Motor neuron (in vitro differentiated cells): ENCODE results near the gene DISC1. TPM values are rescaled to one million over a fixed set of nuclear protein-coding genes. Genes with fewer than 3 reads are reported as not detected.
"Not testable (repeated sequence)": the region's sequence is repeated elsewhere in the genome, so short reads cannot be mapped to it uniquely, and the experiment has no call there.

Source experiments
- ATAC-seq, 8 experiments: fragments of 200-7000 bp; cut with Tn5 transposase; replicated peaks in 6 of 8; 2 replicates each; pipeline ENCODE4 v1.8.0; 2021; ENCODE audit warnings: mild to moderate bottlenecking in 8 of 8, moderate library complexity in 8 of 8
- H3K27ac ChIP-seq, 2 donors: fragments of 250-450 bp; sonication (Bioruptor Pico); 2 replicates each; pipeline ENCODE4 v1.9.0; 2021; ENCODE audit warnings: antibody characterized with exemption in 2 of 2, mild to moderate bottlenecking in 2 of 2, moderate library complexity in 1 of 2
- H3K4me1 ChIP-seq, 2 donors: fragments of 250-450 bp; sonication (Bioruptor Pico); replicated peaks in 1 of 2; 2 replicates each; pipeline ENCODE4 v1.6.1; 2021; ENCODE audit warnings: antibody characterized with exemption in 2 of 2, mild to moderate bottlenecking in 2 of 2, moderate library complexity in 1 of 2
- H3K4me3 ChIP-seq, 5 donors: fragments of 250-450 bp; sonication (Bioruptor Pico); 2 replicates each; pipeline ENCODE4 v1.9.0; 2021; ENCODE audit warnings: antibody characterized with exemption in 5 of 5, mild to moderate bottlenecking in 5 of 5, moderate library complexity in 4 of 5
- WGBS, 10 experiments: fragments of 450-650 bp; shearing (Covaris generic); methylation state at CpG; one replicate each; pipeline ENCODE4 v1.0.0; 2022; 5-methylcytosine and 5-hydroxymethylcytosine counted together
- in situ Hi-C, 9 experiments: fragments of 400-800 bp; cut with MboI; loops; one replicate each; pipeline ENCODE4 v1.15.0; 2021; ENCODE audit warnings: low sequenced_read_pairs in 9 of 9, low pct_unique_long_range_greater_than_20kb in 2 of 9; ENCODE audit not compliant: unreplicated experiment in 9 of 9
- total RNA-seq, 8 experiments: library from RNA; unstranded; fragments of 300-600 nt; gene quantifications; 2 replicates each; pipeline versions ENCODE4 v1.2.3 to v1.2.4, GENCODE V29; 2022

Gene DISC1
- total RNA-seq, 8 experiments from 2014 or later, result 1.2 to 13.5 (median 3.7) TPM

DNA sequence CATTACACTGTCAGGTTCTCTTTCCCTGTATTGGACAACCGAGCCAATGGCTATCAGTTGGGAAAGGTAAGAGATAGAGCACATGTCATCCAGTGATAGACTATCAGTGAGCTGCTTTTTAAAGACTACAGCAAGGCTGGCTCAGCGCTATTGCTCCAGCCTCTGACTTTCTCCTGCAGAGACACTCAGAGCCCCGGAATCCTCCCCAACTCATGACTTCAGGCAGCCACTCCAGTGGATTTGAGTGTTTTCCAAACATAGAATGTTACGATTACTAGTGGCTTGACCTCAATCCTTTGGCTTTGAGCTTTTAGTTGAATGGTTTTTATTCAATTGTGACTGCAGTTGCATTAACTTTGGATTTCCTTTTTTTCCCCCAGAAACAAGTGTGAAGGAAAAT lies 331.9 kb downstream of the DISC1 start:
- H3K4me3 ChIP-seq, result no peak overlapping the region
- no peaks in the 10 kb centered on the region for H3K4me1 ChIP-seq
- WGBS, 10 experiments, result 0 to 95% (median 81%) methylated on average over 1 to 4 of the region's 4 CpGs; no CpG with 5 or more reads in 1 of the 10 experiments
- no peak overlapping the region for H3K27ac ChIP-seq
- in situ Hi-C loops, result no loop called here
- no peak for ATAC-seq

DNA sequence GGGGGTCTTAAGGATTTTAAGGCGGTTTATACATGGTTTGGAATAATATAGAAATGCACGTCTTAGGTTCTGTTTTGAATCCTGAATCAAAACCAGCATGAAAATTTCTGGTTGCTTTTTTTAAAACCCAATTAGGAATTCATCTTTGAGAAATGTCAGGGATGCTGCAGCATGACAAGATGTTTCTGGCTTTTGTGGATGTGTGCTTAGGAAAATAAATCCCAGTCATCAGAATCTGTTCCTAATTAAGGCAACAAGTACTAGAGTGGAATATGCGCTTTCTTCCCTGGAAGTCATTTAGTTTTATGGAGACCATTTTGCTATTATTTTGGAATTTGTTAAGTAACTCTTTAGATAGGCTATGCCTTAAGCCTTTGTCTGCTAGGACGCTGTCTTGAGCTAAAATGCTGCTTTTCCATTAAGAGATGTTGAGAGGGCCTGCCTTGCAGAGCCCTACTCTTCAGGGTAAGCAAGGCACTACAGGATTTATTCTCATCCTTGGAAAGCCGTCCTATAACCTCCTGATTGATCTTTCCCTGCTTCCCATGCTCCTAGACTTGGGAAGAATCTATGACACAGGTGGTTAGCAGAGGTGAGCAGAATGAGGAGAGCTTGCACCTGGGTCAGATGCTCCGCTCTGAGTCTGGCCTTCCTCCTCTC lies 332.8 kb downstream of the DISC1 start:
- no peak for ATAC-seq
- Histone ChIP-seq H3K4me1 (no peaks in the 10 kb centered on the region), H3K27ac (no peak overlapping the region), H3K4me3 (no peak overlapping the region)
- in situ Hi-C loops, result no loop called here
- 10 to 94% (median 85%) methylated on average over 2 to 6 of the region's 6 CpGs for WGBS, 10 experiments

DNA sequence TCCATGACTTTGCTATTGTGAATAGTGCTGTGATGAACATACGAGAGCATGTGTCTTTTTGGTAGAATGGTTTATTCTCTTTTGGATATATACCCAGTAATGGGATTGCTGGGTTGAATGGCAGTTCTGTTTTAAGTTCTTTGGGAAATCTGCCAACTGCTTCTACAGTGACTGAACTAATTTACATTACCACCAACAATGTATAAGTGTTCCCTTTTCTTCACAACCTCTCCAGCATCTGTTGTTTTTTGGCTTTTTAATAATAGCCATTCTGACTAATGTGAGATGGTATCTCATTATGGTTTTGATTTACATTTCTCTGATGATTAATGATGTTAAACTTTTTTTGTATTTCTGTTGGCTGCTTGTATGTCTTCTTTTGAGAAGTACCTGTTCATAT lies 335.2 kb downstream of the DISC1 start:
- 73 to 100% (median 89%) methylated on average over 1 of the region's 1 CpG; no CpG with 5 or more reads in 3 of the 10 experiments for WGBS, 10 experiments
- ATAC-seq, H3K27ac ChIP-seq, in situ Hi-C loops, H3K4me3 ChIP-seq, H3K4me1 ChIP-seq: not testable (repeated sequence)

DNA sequence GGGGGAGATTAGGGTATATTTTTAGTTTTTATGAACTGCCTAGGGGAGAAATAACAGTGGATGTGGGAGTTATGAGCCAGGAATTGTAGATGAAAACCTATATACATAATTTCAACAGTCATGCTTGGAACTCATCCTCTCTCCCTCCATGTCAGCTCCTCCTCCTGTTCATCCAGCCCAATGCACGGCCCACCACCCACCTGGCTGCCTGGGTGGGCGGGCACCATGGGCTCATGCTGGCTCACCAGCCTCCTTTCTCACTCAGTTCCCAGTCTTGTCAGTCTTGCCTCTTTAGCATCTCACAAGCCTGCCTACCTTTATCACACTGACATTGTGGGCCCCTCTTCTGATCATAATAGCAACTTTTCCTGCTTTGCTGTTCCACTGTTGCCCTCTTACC lies 336.0 kb downstream of the DISC1 start:
- in situ Hi-C loops, result no loop called here
- ATAC-seq, result peak in 1 of 8 experiments; percentile 51
- 6 to 100% (median 67%) methylated on average over 1 to 2 of the region's 2 CpGs; no CpG with 5 or more reads in 3 of the 10 experiments for WGBS, 10 experiments
- Histone ChIP-seq H3K27ac (no peak overlapping the region), H3K4me1 (no peaks in the 10 kb centered on the region), H3K4me3 (no peak overlapping the region)

DNA sequence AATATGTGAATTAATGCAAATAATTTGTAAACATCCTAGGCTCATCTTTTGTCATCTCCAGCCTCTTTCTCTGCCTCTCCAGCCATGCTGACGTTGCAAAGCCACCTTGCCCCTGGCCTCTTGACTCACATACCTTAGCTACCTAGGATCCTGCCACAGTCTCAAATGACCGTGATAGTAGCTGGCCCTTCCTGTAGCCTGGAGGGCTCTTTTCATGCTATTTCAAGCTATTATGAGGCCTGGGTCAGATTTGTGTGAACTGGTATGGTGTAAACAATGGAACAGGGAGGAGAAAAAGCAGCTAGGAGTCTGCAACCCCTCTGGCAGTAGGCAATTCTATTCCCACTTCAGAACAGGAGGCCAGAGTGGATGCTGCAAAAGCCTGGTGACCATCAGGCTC lies 337.7 kb downstream of the DISC1 start:
- ATAC-seq, result no peak
- Histone ChIP-seq H3K27ac (no peak overlapping the region), H3K4me3 (no peak overlapping the region), H3K4me1 (no peaks in the 10 kb centered on the region)
- 73 to 100% (median 93%) methylated on average over 1 to 2 of the region's 2 CpGs; no CpG with 5 or more reads in 5 of the 10 experiments for WGBS, 10 experiments
- in situ Hi-C loops, result no loop called here

DNA sequence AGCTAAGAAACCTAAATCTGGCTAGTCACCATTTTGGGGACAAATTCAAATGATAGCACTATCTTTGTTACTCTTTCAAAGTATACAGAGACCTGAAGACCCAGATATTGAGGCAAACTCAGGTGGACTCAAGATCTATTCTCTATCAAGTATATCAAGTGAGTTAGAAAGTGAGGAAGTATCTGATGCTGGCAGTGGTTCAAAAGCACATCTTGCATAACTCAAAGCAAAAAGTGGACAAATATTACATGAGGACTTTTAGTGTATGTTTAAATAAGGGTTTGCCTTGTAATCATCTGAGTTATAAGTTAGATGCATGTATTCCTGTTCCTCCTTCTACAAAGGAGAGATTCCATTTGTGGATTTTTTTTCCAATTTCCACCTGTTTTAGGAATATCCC lies 338.4 kb downstream of the DISC1 start:
- Histone ChIP-seq H3K4me3 (no peak overlapping the region), H3K27ac (no peak overlapping the region), H3K4me1 (no peaks in the 10 kb centered on the region)
- in situ Hi-C loops, result no loop called here
- ATAC-seq, result no peak

DNA sequence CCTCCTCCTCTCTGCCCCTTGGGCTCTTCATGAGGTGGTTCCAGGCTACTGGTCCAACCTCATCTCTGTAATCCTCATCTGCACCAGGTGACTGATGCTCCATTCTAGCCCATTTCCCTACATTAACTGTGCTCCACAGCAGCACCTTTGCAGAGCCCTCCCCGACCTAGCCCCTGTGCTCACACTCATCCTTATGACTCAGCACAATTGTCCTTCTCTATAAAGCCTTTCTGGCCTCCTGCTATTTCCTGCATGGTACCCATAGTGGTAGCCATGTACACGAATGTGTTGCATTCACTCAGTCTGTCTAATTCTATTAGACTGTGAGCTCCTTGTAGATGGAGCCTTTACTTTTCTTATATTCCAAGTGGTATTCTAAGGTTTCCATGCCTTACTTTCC lies 339.0 kb downstream of the DISC1 start:
- H3K27ac ChIP-seq, result no peak overlapping the region
- in situ Hi-C loops, result no loop called here
- 14 to 88% (median 81%) methylated on average over 1 to 2 of the region's 2 CpGs; no CpG with 5 or more reads in 3 of the 10 experiments for WGBS, 10 experiments
- ATAC-seq, result no peak
- no peaks in the 10 kb centered on the region for H3K4me1 ChIP-seq
- H3K4me3 ChIP-seq, result no peak overlapping the region

DNA sequence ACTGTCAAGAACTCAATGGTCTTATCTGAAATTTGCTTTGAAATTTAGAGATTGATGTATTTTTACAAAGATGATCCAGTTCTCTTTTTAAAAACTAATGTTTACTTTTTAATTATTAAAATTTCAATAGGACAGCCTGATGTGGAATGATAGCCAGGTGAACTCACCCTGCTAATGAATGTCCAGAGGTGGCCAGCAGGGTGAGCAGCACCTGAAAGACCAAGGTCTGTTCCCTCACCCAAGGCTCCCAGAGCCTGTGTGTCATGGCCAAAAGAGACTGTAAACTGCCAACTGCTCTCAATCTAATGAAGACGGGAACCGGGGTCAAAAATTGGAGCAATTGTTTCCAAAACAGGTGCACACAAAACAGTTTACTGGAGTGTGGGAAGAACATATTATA lies 340.4 kb downstream of the DISC1 start:
- Histone ChIP-seq H3K4me1 (peaks cover 6 to 11% of the 10 kb centered on the region in 2 donors), H3K4me3 (no peak overlapping the region), H3K27ac (no peak overlapping the region)
- in situ Hi-C loops, result no loop called here
- 80 to 100% (median 95%) methylated on average over 1 to 2 of the region's 2 CpGs; no CpG with 5 or more reads in 3 of the 10 experiments for WGBS, 10 experiments
- no peak for ATAC-seq

DNA sequence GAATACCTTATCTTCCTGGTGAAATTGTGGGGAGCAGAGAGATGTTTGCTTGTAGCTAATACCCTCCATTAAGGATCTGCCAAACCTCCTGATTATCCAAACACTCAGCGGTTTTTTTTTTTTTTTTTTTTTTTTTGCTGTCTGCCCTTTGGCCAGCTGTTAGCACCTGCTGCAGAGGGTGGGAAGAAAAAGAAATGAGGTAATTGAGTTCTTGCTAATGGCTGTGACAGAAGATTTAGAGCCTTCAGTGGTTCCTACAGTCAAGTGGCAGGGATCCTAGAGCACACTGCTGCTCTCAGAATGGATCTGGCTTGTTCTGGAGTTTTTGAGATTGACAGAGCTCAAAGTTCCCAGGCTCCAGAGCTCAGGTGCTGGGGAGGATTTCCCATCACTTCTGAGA lies 342.5 kb downstream of the DISC1 start:
- WGBS, 10 experiments, result 0 to 83% (median 71%) methylated on average over 1 of the region's 1 CpG; no CpG with 5 or more reads in 3 of the 10 experiments

DNA sequence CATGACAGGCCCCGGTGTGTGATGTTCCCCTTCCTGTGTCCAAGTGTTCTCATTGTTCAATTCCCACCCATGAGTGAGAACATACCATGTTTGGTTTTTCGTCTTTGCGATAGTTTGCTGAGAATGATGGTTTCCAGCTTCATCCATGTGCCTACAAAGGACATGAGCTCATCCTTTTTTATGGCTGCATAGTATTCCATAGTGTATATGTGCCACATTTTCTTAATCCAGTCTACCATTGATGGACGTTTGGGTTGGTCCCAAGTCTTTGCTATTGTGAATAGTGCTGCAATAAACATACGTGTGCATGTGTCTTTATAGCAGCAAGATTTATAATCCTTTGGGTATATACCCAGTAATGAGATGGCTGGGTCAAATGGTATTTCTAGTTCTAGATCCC lies 343.2 kb downstream of the DISC1 start:
- H3K27ac ChIP-seq, in situ Hi-C loops, H3K4me3 ChIP-seq, ATAC-seq: not testable (repeated sequence)
- peaks cover 6 to 16% of the 10 kb centered on the region in 2 donors for H3K4me1 ChIP-seq
- 50 to 100% (median 91%) methylated on average over 1 to 4 of the region's 5 CpGs; no CpG with 5 or more reads in 6 of the 10 experiments for WGBS, 10 experiments

More for the DNA sequence above, 342.5 kb downstream of the DISC1 start:
- ATAC-seq, result peak in 5 of 8 experiments; percentile 43 to 75 (median 55)
- H3K4me3 ChIP-seq, result no peak overlapping the region
- in situ Hi-C loops, result no loop called here
- H3K27ac ChIP-seq, result no peak overlapping the region
- peaks cover 6 to 16% of the 10 kb centered on the region in 2 donors for H3K4me1 ChIP-seq

DNA sequence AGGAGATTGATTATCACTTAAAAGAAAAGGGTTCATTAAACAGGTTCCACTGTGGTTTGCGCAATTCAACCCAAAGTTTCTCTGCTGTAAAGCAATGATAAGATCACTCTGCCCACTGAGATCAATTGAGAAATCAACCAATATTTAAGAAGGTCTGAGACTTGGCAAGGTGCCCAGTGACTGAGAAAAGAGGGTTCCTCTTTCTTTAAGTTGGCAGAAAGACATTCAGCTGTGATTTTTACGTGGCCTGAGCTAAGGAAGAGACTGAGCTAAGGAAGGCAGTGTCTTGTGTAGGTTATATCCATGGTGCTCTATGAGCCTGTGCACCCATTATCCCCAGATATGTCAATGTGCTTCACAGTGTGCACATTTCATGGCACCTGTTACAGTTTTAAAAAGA lies 344.1 kb downstream of the DISC1 start:
- in situ Hi-C loops, result no loop called here
- Histone ChIP-seq H3K4me3 (no peak overlapping the region), H3K27ac (no peak overlapping the region), H3K4me1 (peaks cover 6 to 16% of the 10 kb centered on the region in 2 donors)
- no peak for ATAC-seq
- 50 to 94% (median 85%) methylated on average over 2 of the region's 2 CpGs; no CpG with 5 or more reads in 2 of the 10 experiments for WGBS, 10 experiments

DNA sequence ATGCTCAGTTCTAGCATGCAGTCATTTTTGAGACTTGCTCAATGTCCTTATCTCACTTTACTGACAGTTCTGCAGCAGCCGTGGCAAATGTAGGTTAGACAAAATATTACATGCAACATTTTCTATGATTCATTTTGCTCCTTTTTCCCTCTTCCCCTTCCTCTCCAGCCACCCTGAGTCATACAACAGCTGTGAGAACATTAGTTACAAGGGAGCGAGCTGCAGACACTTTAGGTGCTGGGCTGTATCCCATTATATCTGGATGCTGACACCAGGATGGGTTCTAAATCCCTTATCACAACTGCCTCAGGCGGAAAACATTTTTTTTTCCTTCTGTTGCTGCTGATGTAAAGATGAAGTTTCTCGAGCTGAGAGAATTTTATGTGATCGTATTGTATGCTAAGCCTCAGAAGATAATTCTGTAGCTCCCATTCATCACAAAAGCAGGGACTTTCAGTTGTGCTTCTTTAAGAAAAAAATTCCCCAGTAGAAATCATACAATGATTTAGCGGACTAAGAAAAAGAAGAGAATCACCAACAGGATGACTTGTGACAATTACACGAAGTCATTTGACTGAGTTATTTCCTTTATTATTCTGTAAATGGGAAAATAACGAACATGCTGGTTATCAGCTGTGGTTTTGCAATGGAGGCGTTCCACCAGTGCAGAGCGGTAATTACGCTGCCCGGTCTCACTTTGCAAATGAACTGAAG lies 345.0 kb downstream of the DISC1 start:
- no peak overlapping the region for H3K27ac ChIP-seq
- H3K4me1 ChIP-seq, result peaks cover 6 to 16% of the 10 kb centered on the region in 2 donors
- in situ Hi-C loops, result no loop called here
- peak in 5 of 8 experiments; percentile 79 to 89 (median 85) for ATAC-seq
- no peak overlapping the region for H3K4me3 ChIP-seq
- WGBS, 10 experiments, result 25 to 83% (median 55%) methylated on average over 2 to 12 of the region's 12 CpGs

DNA sequence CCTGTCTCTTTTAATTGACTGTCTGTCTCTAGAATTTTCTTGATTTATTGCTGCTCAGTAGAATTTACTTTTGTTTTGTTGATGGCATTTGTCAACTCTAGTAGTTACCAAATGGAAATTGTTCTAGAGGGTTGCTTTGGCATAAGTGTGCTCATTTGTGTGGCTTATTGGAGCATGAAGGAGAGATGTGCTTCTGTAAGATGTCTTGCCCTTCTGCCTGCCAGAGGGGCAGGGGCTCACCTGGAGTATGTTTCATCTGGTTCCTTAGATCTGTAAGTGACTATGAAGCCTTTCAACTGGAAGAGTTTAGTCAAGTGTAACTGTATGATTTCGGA lies 345.5 kb downstream of the DISC1 start:
- Histone ChIP-seq H3K27ac (no peak overlapping the region), H3K4me1 (peaks cover 6 to 16% of the 10 kb centered on the region in 2 donors), H3K4me3 (no peak overlapping the region)
- ATAC-seq, result peak in 4 of 8 experiments; percentile 25 to 63 (median 60)
- in situ Hi-C loops, result no loop called here
- 60 to 100% (median 93%) methylated on average over 1 of the region's 1 CpG; no CpG with 5 or more reads in 4 of the 10 experiments for WGBS, 10 experiments
